Globus pallidus (tissue), 1 donor: Measurements from ENCODE around the gene FADS1.

Experiments used
- DNase-seq: peaks from one replicate; pipeline ENCODE4 v3.0.0-alpha.2; 2015; ENCODE audit warnings: low spot score

FADS1 gene

GRCh38 chr11:61776561-61777075 lies 40.2 kb downstream of the FADS1 start:
- peak; percentile 75 for DNase-seq

- no peak for DNase-seq
Measured at GRCh38 chr11:61775606-61776554, 40.9 kb downstream of the FADS1 start.

GRCh38 chr11:61775106-61775505 lies 41.7 kb downstream of the FADS1 start:
- no peak for DNase-seq

GRCh38 chr11:61774411-61774810 lies 42.4 kb downstream of the FADS1 start:
- DNase-seq = no peak

GRCh38 chr11:61773809-61774208 lies 43.0 kb downstream of the FADS1 start:
- DNase-seq = no peak

- DNase-seq = no peak
Measured at GRCh38 chr11:61773356-61773755, 43.4 kb downstream of the FADS1 start.

GRCh38 chr11:61771985-61772455 lies 44.8 kb downstream of the FADS1 start:
- DNase-seq = no peak

- DNase-seq = no peak
Measured at GRCh38 chr11:61771195-61771894, 45.5 kb downstream of the FADS1 start.

- no peak for DNase-seq
Measured at GRCh38 chr11:61769946-61770683, 46.7 kb downstream of the FADS1 start.

GRCh38 chr11:61769169-61769920 lies 47.5 kb downstream of the FADS1 start:
- DNase-seq = no peak

GRCh38 chr11:61768376-61769076 lies 48.3 kb downstream of the FADS1 start:
- DNase-seq = no peak

- no peak for DNase-seq
Measured at GRCh38 chr11:61766353-61766841, 50.4 kb downstream of the FADS1 start.

GRCh38 chr11:61765550-61766253 lies 51.1 kb downstream of the FADS1 start:
- no peak for DNase-seq

GRCh38 chr11:61764606-61765260 lies 52.1 kb downstream of the FADS1 start:
- DNase-seq = no peak

GRCh38 chr11:61763930-61764605 lies 52.7 kb downstream of the FADS1 start:
- DNase-seq = no peak

- no peak for DNase-seq
Measured at GRCh38 chr11:61762798-61763197, 54.0 kb downstream of the FADS1 start.

- DNase-seq = no peak
Measured at GRCh38 chr11:61762223-61762615, 54.6 kb downstream of the FADS1 start.

- DNase-seq = no peak
Measured at GRCh38 chr11:61761440-61762222, 55.2 kb downstream of the FADS1 start.
